Measurements from ENCODE around the gene TBL1Y.

DNA sequence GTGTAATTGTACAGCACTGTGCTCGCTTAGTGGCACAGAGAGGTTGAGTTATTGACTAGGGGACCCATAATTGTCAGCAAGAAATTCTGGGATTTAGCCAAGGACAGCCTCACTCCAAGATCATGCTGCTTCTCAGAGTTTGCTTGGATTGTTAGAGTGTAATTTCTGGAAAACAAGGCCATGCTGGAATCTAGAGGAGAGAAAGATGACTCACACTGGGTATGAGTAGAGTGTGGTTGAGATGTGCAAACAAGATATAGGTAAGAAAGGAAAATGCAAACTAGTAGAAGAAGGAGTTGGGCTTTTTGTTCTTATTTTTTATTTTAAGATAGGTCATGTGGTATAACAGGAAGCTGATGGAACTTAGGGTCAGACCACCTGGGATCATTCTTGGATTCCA lies 97.4 kb downstream of the TBL1Y start:
- TF ChIP-seq KDM1A (IDR thresholded peaks at IDR 0.05; ENCODE audit: borderline replicate concordance) (no peak), POLR2AphosphoS5 (IDR thresholded peaks at IDR 0.05; ENCODE audit: low read length) (no peak), POLR2A (IDR thresholded peaks at IDR 0.05; ENCODE audit: low read depth, low read length) (no peak)
- TF ChIP-seq, protein P1, sequence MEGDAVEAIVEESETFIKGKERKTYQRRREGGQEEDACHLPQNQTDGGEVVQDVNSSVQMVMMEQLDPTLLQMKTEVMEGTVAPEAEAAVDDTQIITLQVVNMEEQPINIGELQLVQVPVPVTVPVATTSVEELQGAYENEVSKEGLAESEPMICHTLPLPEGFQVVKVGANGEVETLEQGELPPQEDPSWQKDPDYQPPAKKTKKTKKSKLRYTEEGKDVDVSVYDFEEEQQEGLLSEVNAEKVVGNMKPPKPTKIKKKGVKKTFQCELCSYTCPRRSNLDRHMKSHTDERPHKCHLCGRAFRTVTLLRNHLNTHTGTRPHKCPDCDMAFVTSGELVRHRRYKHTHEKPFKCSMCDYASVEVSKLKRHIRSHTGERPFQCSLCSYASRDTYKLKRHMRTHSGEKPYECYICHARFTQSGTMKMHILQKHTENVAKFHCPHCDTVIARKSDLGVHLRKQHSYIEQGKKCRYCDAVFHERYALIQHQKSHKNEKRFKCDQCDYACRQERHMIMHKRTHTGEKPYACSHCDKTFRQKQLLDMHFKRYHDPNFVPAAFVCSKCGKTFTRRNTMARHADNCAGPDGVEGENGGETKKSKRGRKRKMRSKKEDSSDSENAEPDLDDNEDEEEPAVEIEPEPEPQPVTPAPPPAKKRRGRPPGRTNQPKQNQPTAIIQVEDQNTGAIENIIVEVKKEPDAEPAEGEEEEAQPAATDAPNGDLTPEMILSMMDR (IDR thresholded peaks at IDR 0.05 in 2 of 3, conservative IDR thresholded peaks at IDR 0.05 in 1 of 3; ENCODE audit: control insufficient read depth in 2 of 3, extremely low read depth in 1 of 3, insufficient read depth in 1 of 3, low read depth in 3 of 3, low read length in 3 of 3) = no peak

All from GM12878 (cell line).